Spleen (tissue), 11 donors: ENCODE data around the gene RAVER2. TPM values are rescaled to one million over a fixed set of nuclear protein-coding genes. Genes with fewer than 3 reads are reported as not detected.

Source experiments
- DNase-seq: peaks from one replicate; pipeline ENCODE4 v3.0.0-alpha.2; 2020
- H3K27ac ChIP-seq, 8 donors: fragments of 200-600 bp; sonication (generic) in 7 of 8; 1 replicate in 4 of 8; 2 replicates in 4 of 8; pipeline versions ENCODE4 v1.5.0 to v1.8.0; 2016 to 2021; ENCODE audit warnings: inconsistent platforms in 4 of 8, mild to moderate bottlenecking in 4 of 8, moderate library complexity in 1 of 8
- H3K27me3 ChIP-seq, 7 donors: fragments of 200-600 bp; sonication (generic) in 6 of 7; replicated peaks in 1 of 7; 1 replicate in 4 of 7; 2 replicates in 3 of 7; pipeline versions ENCODE4 v1.5.0 to v1.8.0; 2016 to 2021; ENCODE audit warnings: inconsistent platforms in 3 of 7, mild to moderate bottlenecking in 1 of 7
- H3K36me3 ChIP-seq, 6 donors: fragments of 200-600 bp; sonication (generic) in 5 of 6; 1 replicate in 4 of 6; 2 replicates in 2 of 6; pipeline versions ENCODE4 v1.5.0 to v1.8.0; 2016 to 2021; ENCODE audit warnings: inconsistent platforms in 2 of 6
- H3K4me1 ChIP-seq, 6 donors: fragments of 200-600 bp; sonication (generic) in 5 of 6; 1 replicate in 3 of 6; 2 replicates in 3 of 6; pipeline versions ENCODE4 v1.5.0 to v1.8.0; 2016 to 2021; ENCODE audit warnings: inconsistent platforms in 3 of 6
- H3K4me3 ChIP-seq, 8 donors: fragments of 200-600 bp; sonication (generic) in 7 of 8; 1 replicate in 4 of 8; 2 replicates in 4 of 8; pipeline versions ENCODE4 v1.5.0 to v1.8.0; 2016 to 2021; ENCODE audit warnings: inconsistent platforms in 4 of 8, mild to moderate bottlenecking in 4 of 8, moderate library complexity in 2 of 8
- H3K9me3 ChIP-seq, 8 donors: fragments of 200-600 bp; sonication (generic) in 7 of 8; 1 replicate in 4 of 8; 2 replicates in 4 of 8; pipeline versions ENCODE4 v1.5.0 to v1.8.0; 2016 to 2021; ENCODE audit warnings: inconsistent platforms in 4 of 8
- CTCF ChIP-seq, 11 experiments: fragments of 200-600 bp in 7 of 11; fragments of 450-650 bp in 4 of 11; sonication (generic) in 4 of 11; IDR thresholded peaks in 8 of 11; conservative IDR thresholded peaks in 3 of 11; 1 replicate in 7 of 11; 2 replicates in 4 of 11; pipeline versions ENCODE4 v1.4.0 to v1.8.0; 2016 to 2021; ENCODE audit warnings: antibody characterized with exemption in 11 of 11, inconsistent platforms in 4 of 11, mild to moderate bottlenecking in 1 of 11
- POLR2A ChIP-seq, 3 donors: fragments of 450-650 bp; IDR thresholded peaks; one replicate each; pipeline ENCODE4 v1.5.1; 2017; ENCODE audit warnings: antibody characterized with exemption in 3 of 3, mild to moderate bottlenecking in 1 of 3
- POLR2AphosphoS5 ChIP-seq, 3 donors: sonication (generic); formaldehyde crosslinking; IDR thresholded peaks; one replicate each; pipeline ENCODE4 v1.5.1; 2017; ENCODE audit warnings: antibody characterized with exemption in 3 of 3
- WGBS, 5 donors: extraction: QIAGEN DNeasy Blood & Tissue Kit in 3 of 5; methylation state at CpG; one replicate each; pipeline versions ENCODE4 v1.1.5 to v1.1.7; 2013 to 2018; 5-methylcytosine and 5-hydroxymethylcytosine counted together
- intact Hi-C: fragments of 100-400 bp; cut with DNase I; formaldehyde crosslinking; loops from one replicate; pipeline ENCODE4 v1.15.0; 2023; ENCODE audit warnings: low total_unique reads
- polyA plus RNA-seq, 3 donors: library from polyadenylated mRNA; stranded (reverse); fragments of 200-250 nt; gene quantifications; one replicate each; pipeline ENCODE4 v1.2.1, GENCODE V29; 2013
- total RNA-seq, 7 donors: library from RNA; depleted of rRNA in 3 of 7; stranded (reverse); fragments of >200 nt in 3 of 7; fragmentation: NEBNext Ultra II Directional in 4 of 7; extraction: Animal tissue kit (Norgen Biotek cat#: 25700) in 4 of 7; gene quantifications; one replicate each; pipeline versions ENCODE4 v1.1.0 to v1.2.1, GENCODE V29; 2016 to 2021
- donor health status: healthy with polysubstance abuse.
- donor health status: DM: no; HTN: no; CAD: no; lungs with moderate emphysema.
- donor health status: DM: no; HTN: no; CAD: no.
- donor health status: Bipolar disorder and iron deficiency.
- donor health status: healthy.
- donor health status: DM: no; HTN: no; CAD: no.
- donor health status: DM: yes; HTN: yes; CAD: no.

The RAVER2 gene
- total and polyA plus RNA-seq, 10 donors, result 1.8 to 14.1 (median 7.7) TPM

- no peaks in the 10 kb centered on the region for H3K36me3 ChIP-seq
- no peak for TF ChIP-seq POLR2A (IDR thresholded peaks at IDR 0.05)
- TF ChIP-seq CTCF (IDR thresholded peaks at IDR 0.05 in 8 of 11, conservative IDR thresholded peaks at IDR 0.05 in 3 of 11), result no peak
- no peak for TF ChIP-seq POLR2AphosphoS5 (IDR thresholded peaks at IDR 0.05)
- H3K27ac ChIP-seq, result no peak overlapping the region
- DNase-seq, result no peak
- 64 to 95% (median 82%) methylated on average over 1 of the region's 1 CpG for WGBS, 5 donors
- H3K27me3 ChIP-seq, result no peaks in the 10 kb centered on the region
- intact Hi-C loops, result no loop called here
- peaks cover 0 to 13% (median 7%) of the 10 kb centered on the region in 8 donors for H3K9me3 ChIP-seq
- no peak overlapping the region for H3K4me3 ChIP-seq
- peaks cover 0 to 3% (median 0%) of the 10 kb centered on the region in 6 donors for H3K4me1 ChIP-seq
Observed at GRCh38 chr1:64759968-64760367, 15.1 kb downstream of the RAVER2 start.

- DNase-seq, result no peak
- Histone ChIP-seq H3K27ac (no peak overlapping the region), H3K27me3 (no peaks in the 10 kb centered on the region), H3K9me3 (no peaks in the 10 kb centered on the region), H3K36me3 (no peaks in the 10 kb centered on the region), H3K4me1 (peaks cover 0 to 10% (median 0%) of the 10 kb centered on the region in 6 donors), H3K4me3 (no peak overlapping the region)
- intact Hi-C loops, result no loop called here
- WGBS, 5 donors, result 70 to 94% (median 86%) methylated on average over 1 of the region's 1 CpG
- TF ChIP-seq CTCF (IDR thresholded peaks at IDR 0.05 in 8 of 11, conservative IDR thresholded peaks at IDR 0.05 in 3 of 11), result no peak
- no peak for TF ChIP-seq POLR2AphosphoS5 (IDR thresholded peaks at IDR 0.05)
- TF ChIP-seq POLR2A (IDR thresholded peaks at IDR 0.05), result no peak
Observed at GRCh38 chr1:64765012-64765411, 20.1 kb downstream of the RAVER2 start.

- intact Hi-C loops, result no loop called here
- WGBS, 5 donors, result 80 to 92% (median 85%) methylated on average over 2 of the region's 2 CpGs
- H3K9me3 ChIP-seq, result peaks cover 0 to 7% (median 4%) of the 10 kb centered on the region in 8 donors
- no peak overlapping the region for H3K27ac ChIP-seq
- no peak overlapping the region for H3K4me3 ChIP-seq
- H3K27me3 ChIP-seq, result no peaks in the 10 kb centered on the region
- H3K4me1 ChIP-seq, result peaks cover 0 to 10% (median 0%) of the 10 kb centered on the region in 6 donors
- no peak for TF ChIP-seq POLR2A (IDR thresholded peaks at IDR 0.05)
- TF ChIP-seq CTCF (IDR thresholded peaks at IDR 0.05 in 8 of 11, conservative IDR thresholded peaks at IDR 0.05 in 3 of 11), result no peak
- no peak for TF ChIP-seq POLR2AphosphoS5 (IDR thresholded peaks at IDR 0.05)
- no peaks in the 10 kb centered on the region for H3K36me3 ChIP-seq
- DNase-seq, result no peak
Observed at GRCh38 chr1:64765826-64766225, 21.0 kb downstream of the RAVER2 start.

GRCh38 chr1:64766429-64766828, 21.6 kb downstream of the RAVER2 start:
- no peak overlapping the region for H3K4me3 ChIP-seq
- intact Hi-C loops, result no loop called here
- H3K9me3 ChIP-seq, result peaks cover 0 to 10% (median 7%) of the 10 kb centered on the region in 8 donors
- 84 to 96% (median 91%) methylated on average over 3 of the region's 3 CpGs for WGBS, 5 donors
- DNase-seq, result no peak
- peaks cover 0 to 10% (median 0%) of the 10 kb centered on the region in 6 donors for H3K4me1 ChIP-seq
- H3K27ac ChIP-seq, result no peak overlapping the region
- no peaks in the 10 kb centered on the region for H3K36me3 ChIP-seq
- H3K27me3 ChIP-seq, result no peaks in the 10 kb centered on the region
- TF ChIP-seq POLR2AphosphoS5 (IDR thresholded peaks at IDR 0.05) (no peak), POLR2A (IDR thresholded peaks at IDR 0.05) (no peak), CTCF (IDR thresholded peaks at IDR 0.05 in 8 of 11, conservative IDR thresholded peaks at IDR 0.05 in 3 of 11) (no peak)
